Left ventricle myocardium inferior (tissue), 1 donor: ENCODE results near the gene LINC00237. TPM values are rescaled to one million over a fixed set of nuclear protein-coding genes. Genes with fewer than 3 reads are reported as not detected.

ENCODE experiments used
- DNase-seq: peaks from one replicate; pipeline ENCODE4 v3.0.0-alpha.2; 2020
- H3K27ac ChIP-seq: fragments of 200-600 bp; replicated peaks from 2 replicates; pipeline ENCODE4 v1.8.0; 2021
- H3K27me3 ChIP-seq: fragments of 200-600 bp; 2 replicates; pipeline ENCODE4 v1.8.0; 2021; ENCODE audit warnings: low read depth
- H3K36me3 ChIP-seq: fragments of 200-600 bp; 2 replicates; pipeline ENCODE4 v1.8.0; 2021
- H3K4me1 ChIP-seq: fragments of 200-600 bp; 2 replicates; pipeline ENCODE4 v1.8.0; 2021
- H3K4me3 ChIP-seq: fragments of 200-600 bp; 2 replicates; pipeline ENCODE4 v1.8.0; 2021; ENCODE audit warnings: mild to moderate bottlenecking, moderate library complexity
- H3K9me3 ChIP-seq: fragments of 200-600 bp; replicated peaks from 2 replicates; pipeline ENCODE4 v1.8.0; 2021
- intact Hi-C: fragments of 100-400 bp; cut with micrococcal nuclease; formaldehyde crosslinking; loops from one replicate; pipeline ENCODE4 v1.11.0; 2022
- total RNA-seq: library from RNA; stranded (reverse); fragmentation: NEBNext Ultra II Directional; extraction: Animal tissue kit (Norgen Biotek cat#: 25700); gene quantifications from one replicate; pipeline ENCODE4 v1.2.1, GENCODE V29; 2021
- TF ChIP-seq, protein P1 (sequence below): fragments of 200-600 bp; IDR thresholded peaks from 2 replicates; pipeline ENCODE4 v1.8.0; 2021; ENCODE audit warnings: antibody characterized with exemption, mild to moderate bottlenecking, borderline replicate concordance
- donor health status: DM: no; HTN: yes; CAD: no; lungs with severe emphysema.

Gene LINC00237
- total RNA-seq, 1 donor from 2014 or later = not detected

DNA sequence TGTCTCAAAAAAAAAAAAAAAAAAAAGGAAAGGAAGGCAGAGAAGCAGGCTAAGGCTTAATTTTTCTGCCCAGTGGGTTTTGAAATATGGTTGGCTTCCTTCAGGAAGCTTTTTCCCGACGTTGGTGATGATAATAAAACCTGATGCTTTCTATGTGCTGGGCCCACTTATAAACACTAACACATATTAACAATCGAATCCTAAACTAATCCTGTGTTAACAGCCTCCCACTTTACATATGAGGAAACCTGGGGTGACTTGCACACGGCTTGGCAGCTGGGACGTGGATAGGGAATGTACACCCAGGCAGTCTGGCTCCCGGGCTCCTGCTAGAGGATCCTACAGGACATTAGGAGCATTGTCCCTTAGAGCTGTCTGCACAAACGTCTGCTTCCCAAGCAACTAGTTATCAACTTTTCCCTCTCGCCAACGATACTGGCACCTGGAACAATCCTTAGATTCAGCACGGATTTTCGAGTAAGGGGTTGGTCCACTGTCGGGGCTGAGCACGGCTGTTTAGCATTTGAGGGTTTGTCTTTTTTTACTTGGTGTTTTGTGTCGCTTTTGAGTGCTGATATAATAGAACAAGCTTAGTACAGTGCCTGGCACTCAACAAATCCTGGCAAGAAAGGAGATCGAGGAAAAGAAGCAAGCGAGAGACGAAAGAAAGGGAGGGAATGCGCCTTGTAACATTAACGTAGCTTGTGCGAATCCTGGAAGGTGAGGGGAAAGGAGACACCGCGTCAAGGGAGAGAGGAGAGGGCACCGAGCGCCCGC, 19.1 kb upstream of the LINC00237 start:
- TF ChIP-seq, protein P1, sequence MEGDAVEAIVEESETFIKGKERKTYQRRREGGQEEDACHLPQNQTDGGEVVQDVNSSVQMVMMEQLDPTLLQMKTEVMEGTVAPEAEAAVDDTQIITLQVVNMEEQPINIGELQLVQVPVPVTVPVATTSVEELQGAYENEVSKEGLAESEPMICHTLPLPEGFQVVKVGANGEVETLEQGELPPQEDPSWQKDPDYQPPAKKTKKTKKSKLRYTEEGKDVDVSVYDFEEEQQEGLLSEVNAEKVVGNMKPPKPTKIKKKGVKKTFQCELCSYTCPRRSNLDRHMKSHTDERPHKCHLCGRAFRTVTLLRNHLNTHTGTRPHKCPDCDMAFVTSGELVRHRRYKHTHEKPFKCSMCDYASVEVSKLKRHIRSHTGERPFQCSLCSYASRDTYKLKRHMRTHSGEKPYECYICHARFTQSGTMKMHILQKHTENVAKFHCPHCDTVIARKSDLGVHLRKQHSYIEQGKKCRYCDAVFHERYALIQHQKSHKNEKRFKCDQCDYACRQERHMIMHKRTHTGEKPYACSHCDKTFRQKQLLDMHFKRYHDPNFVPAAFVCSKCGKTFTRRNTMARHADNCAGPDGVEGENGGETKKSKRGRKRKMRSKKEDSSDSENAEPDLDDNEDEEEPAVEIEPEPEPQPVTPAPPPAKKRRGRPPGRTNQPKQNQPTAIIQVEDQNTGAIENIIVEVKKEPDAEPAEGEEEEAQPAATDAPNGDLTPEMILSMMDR = peak; percentile 41
- intact Hi-C loops = no loop called here
- H3K4me1 ChIP-seq = peaks cover 31% of the 10 kb centered on the region
- peak overlapping the region; percentile 98 for H3K4me3 ChIP-seq
- no peaks in the 10 kb centered on the region for H3K36me3 ChIP-seq
- DNase-seq = no peak
- H3K9me3 ChIP-seq = no peaks in the 10 kb centered on the region
- peak overlapping the region; percentile 87 for H3K27ac ChIP-seq
- peaks cover 6% of the 10 kb centered on the region for H3K27me3 ChIP-seq

GRCh38 chr20:21124190-21124589, 18.0 kb upstream of the LINC00237 start:
- peaks cover 14% of the 10 kb centered on the region for H3K27me3 ChIP-seq
- DNase-seq = no peak
- intact Hi-C loops = no loop called here
- no peaks in the 10 kb centered on the region for H3K36me3 ChIP-seq
- TF ChIP-seq, protein P1 = no peak
- H3K4me3 ChIP-seq = no peak overlapping the region
- peaks cover 31% of the 10 kb centered on the region for H3K4me1 ChIP-seq
- no peak overlapping the region for H3K27ac ChIP-seq
- H3K9me3 ChIP-seq = no peaks in the 10 kb centered on the region

DNA sequence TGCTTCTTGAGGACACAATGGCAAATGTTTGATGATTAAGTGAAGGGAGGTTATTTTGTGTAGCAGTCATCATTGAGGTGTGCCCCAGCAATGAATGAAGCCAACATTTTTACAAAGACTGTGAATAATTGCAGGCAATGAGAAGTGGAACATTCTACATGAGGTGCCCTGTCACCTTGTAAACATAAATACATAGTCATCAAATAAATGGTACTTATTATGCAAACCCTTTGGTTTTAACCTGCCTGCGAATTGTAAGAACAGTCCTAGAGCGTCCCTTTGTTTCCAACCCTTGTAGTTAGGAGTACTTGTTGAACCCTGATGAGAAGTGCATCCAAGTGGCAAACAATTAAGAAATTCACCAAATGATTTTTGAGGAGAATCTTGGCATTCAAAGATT, 12.6 kb upstream of the LINC00237 start:
- DNase-seq = no peak
- no peak overlapping the region for H3K4me3 ChIP-seq
- no peaks in the 10 kb centered on the region for H3K4me1 ChIP-seq
- H3K27me3 ChIP-seq = peaks cover 55% of the 10 kb centered on the region
- no peak overlapping the region for H3K27ac ChIP-seq
- H3K36me3 ChIP-seq = no peaks in the 10 kb centered on the region
- H3K9me3 ChIP-seq = no peaks in the 10 kb centered on the region
- TF ChIP-seq, protein P1 = no peak
- intact Hi-C loops = no loop called here

DNA sequence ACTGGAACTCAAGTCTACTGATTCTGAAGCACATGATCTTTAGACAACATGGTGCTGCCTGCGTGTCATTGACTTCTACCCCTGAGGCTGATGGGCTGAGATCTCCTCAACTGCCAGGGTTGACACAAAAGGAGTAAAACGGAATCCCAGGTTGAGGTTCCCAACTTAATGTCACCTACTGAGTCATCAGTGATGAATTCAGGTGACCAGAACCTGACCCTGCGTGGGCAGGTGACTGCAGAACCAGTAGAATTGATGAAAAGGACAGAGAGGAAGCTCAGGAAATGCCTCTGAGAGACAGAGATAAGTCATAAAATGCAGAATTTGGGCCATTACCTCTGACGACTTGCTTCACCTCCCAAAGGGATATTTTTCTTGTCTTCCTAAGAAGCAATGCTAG, 12.0 kb upstream of the LINC00237 start:
- Histone ChIP-seq H3K4me1 (no peaks in the 10 kb centered on the region), H3K9me3 (no peaks in the 10 kb centered on the region), H3K36me3 (no peaks in the 10 kb centered on the region), H3K27ac (no peak overlapping the region), H3K27me3 (peaks cover 60% of the 10 kb centered on the region), H3K4me3 (no peak overlapping the region)
- DNase-seq = no peak
- TF ChIP-seq, protein P1 = no peak
- intact Hi-C loops = no loop called here

GRCh38 chr20:21117521-21117920, 11.4 kb upstream of the LINC00237 start:
- DNase-seq = no peak
- H3K27me3 ChIP-seq = peaks cover 67% of the 10 kb centered on the region
- no peaks in the 10 kb centered on the region for H3K36me3 ChIP-seq
- no peaks in the 10 kb centered on the region for H3K4me1 ChIP-seq
- intact Hi-C loops = no loop called here
- TF ChIP-seq, protein P1 = no peak
- H3K27ac ChIP-seq = no peak overlapping the region
- no peaks in the 10 kb centered on the region for H3K9me3 ChIP-seq
- H3K4me3 ChIP-seq = no peak overlapping the region
